Measurements from ENCODE around the gene TNFRSF6B. TPM values are rescaled to one million over a fixed set of nuclear protein-coding genes. Genes with fewer than 3 reads are reported as not detected.

TNFRSF6B gene
- total and polyA plus RNA-seq, 5 donors, result 0.23 to 2.7 (median 1.2) TPM; not detected in 1

DNA sequence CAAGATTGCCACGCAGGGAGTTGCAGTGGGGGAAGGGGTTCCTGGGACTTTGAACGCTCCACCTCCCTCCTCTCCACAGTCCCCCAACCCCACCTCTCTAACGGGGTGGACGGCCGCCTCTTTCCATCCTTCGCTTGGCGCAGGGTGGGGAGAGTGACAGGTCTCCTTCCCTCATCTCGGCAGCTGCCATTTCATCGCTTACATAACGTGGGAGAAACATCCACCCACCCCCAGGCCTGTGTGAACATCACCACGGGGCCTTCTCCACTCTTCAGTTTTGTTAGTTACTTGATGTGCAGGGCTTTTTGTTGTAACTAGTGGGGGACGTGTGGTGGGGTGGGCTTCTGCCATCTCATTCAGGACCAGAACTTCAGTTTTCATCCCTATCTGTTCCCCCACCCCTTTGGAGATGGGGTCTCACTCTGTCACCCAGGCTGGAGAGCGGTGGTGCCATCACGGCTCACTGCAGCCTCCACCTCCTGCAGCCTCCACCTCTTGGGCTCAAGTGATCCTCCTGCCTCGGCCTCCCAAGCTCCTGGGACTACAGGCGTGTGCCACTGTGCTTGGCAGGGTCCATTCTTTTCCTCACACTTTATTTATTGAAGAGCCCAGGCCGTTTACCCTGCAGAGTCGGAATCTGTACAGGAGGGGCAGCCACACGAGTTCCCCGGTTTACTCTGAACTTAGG, 20.6 kb upstream of the TNFRSF6B start:
- intact Hi-C loops (cut with DNase I), result no loop called here
- DNase-seq (no peak), ATAC-seq (no peak)
- Histone ChIP-seq H3K27ac (ENCODE audit: low read length) (no peak overlapping the region), H3K9me3 (ENCODE audit: control insufficient read depth, low read length) (no peaks in the 10 kb centered on the region), H3K27me3 (ENCODE audit: control insufficient read depth, insufficient read depth) (no peaks in the 10 kb centered on the region), H3K4me1 (ENCODE audit: control insufficient read depth, insufficient read depth, low read length) (no peaks in the 10 kb centered on the region), H3K4me3 (ENCODE audit: low read length) (no peak overlapping the region)
- 94% methylated on average over 20 of the region's 20 CpGs for WGBS

DNA sequence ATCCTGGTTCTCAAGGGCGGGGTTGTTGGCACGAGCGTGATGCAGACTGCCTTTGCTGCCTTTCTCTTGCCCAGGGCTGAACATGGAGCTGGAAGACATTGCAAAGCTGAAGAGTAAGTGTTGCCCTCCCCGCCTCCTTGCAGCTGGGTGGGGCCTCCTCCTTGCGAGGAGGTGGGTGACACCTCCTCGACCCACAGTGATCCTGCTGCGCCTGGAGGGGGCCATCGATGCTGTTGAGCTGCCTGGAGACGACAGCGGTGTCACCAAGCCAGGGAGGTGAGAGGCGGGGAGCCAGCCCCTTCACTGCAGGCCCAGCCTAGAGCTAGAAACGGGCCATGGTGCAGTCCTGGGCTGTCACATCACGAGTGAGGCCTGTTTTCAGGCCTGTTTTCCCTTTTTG, 18.4 kb upstream of the TNFRSF6B start:
- no peak overlapping the region for H3K4me3 ChIP-seq (ENCODE audit: low read length)
- H3K27ac ChIP-seq (ENCODE audit: low read length), result no peak overlapping the region
- H3K27me3 ChIP-seq (ENCODE audit: control insufficient read depth, insufficient read depth), result no peaks in the 10 kb centered on the region
- no peak for ATAC-seq
- no peaks in the 10 kb centered on the region for H3K9me3 ChIP-seq (ENCODE audit: control insufficient read depth, low read length)
- 86% methylated on average over 13 of the region's 13 CpGs for WGBS
- no peak for DNase-seq
- intact Hi-C loops (cut with DNase I), result no loop called here
- H3K4me1 ChIP-seq (ENCODE audit: control insufficient read depth, insufficient read depth, low read length), result peaks cover 5% of the 10 kb centered on the region

DNA sequence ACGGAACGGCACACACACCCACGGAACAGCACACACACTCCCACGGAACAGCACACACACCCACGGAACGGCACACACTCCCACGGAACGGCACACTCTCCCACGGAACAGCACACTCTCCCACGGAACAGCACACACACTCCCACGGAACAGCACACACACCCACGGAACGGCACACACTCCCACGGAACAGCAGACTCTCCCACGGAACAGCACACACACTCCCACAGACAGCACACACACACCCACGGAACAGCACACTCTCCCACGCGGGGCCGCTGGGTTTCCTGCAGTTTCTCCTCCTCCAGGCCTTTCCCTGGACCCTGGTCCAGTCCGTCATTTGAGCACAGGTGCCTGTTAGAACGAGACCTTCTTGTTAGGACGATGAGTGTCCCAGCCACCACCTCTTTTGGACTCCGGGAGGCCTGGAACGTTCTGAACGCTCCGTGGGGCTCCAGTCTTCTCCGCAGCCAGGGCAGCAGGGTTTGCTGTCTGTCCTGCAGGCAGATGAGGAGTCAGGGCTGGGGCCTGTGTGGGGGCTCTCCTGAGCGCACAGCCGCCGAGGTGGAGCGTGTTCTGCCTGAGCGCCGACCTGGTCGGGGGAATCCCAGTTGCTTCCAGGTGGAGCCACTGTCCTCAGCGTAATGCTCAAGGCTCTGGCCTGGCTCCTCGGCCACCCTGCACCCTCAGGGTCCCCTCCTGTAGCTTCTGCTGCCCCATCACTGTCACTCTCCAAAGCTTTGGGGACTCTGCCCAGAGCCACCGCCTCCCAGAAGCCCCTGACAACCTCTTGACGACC, 17.6 kb upstream of the TNFRSF6B start:
- no peak overlapping the region for H3K27ac ChIP-seq (ENCODE audit: low read length)
- WGBS, result 88% methylated on average over 38 of the region's 38 CpGs
- H3K4me1 ChIP-seq (ENCODE audit: control insufficient read depth, insufficient read depth, low read length), result peaks cover 5% of the 10 kb centered on the region
- ATAC-seq (no peak), DNase-seq (no peak)
- H3K27me3 ChIP-seq (ENCODE audit: control insufficient read depth, insufficient read depth), result no peaks in the 10 kb centered on the region
- H3K4me3 ChIP-seq (ENCODE audit: low read length), result no peak overlapping the region
- H3K9me3 ChIP-seq (ENCODE audit: control insufficient read depth, low read length), result no peaks in the 10 kb centered on the region
- intact Hi-C loops (cut with DNase I), result no loop called here

DNA sequence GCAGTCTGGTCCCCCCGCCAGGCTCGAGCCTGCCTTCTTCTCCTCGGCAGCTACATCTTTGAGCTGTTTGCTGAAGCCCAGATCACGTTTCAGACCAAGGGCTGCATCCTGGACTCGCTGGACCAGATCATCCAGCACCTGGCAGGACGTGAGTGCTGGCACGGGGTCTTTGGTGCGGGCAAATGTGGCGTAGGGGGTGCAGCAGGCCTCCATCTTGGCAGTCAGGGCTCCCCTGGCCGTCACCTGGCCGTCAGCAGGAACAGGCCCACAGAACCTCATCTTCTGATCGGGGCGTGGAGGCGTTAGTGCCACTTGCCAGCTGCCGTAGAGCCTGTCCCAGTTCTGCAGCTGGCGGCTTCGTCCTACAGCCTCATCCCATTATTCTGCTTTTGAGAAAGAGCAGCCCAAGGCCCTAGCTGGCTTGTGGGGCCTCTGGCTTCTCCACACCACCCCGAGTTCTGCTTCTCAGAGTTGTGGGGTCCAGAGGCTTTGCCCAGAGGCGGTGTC, 16.6 kb upstream of the TNFRSF6B start:
- intact Hi-C loops (cut with DNase I), result no loop called here
- Histone ChIP-seq H3K4me3 (ENCODE audit: low read length) (no peak overlapping the region), H3K27ac (ENCODE audit: low read length) (no peak overlapping the region), H3K9me3 (ENCODE audit: control insufficient read depth, low read length) (no peaks in the 10 kb centered on the region), H3K27me3 (ENCODE audit: control insufficient read depth, insufficient read depth) (no peaks in the 10 kb centered on the region), H3K4me1 (ENCODE audit: control insufficient read depth, insufficient read depth, low read length) (peaks cover 5% of the 10 kb centered on the region)
- no peak for DNase-seq
- ATAC-seq, result no peak
- 94% methylated on average over 19 of the region's 19 CpGs for WGBS

DNA sequence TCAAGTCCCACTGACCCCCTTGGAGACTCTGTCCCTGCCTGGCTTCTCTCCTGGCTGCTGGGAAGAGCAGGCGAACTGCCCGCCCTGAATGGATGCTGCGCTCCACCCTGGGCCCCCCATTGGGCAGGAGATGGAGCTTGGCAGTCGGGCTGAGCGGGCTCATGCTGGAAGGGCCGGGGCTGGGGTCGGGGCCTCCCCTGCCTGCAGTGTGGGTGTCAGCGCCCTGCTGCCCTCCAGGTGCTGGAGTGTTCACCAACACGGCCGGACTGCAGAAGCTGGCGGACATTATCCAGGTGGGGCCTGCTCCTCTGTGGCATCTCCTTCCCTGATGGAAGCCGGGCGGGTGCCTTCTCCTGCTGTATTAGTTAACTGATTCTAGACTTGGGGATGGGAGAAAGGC, 16.0 kb upstream of the TNFRSF6B start:
- Histone ChIP-seq H3K27me3 (ENCODE audit: control insufficient read depth, insufficient read depth) (no peaks in the 10 kb centered on the region), H3K27ac (ENCODE audit: low read length) (no peak overlapping the region), H3K4me1 (ENCODE audit: control insufficient read depth, insufficient read depth, low read length) (peaks cover 5% of the 10 kb centered on the region), H3K4me3 (ENCODE audit: low read length) (no peak overlapping the region), H3K9me3 (ENCODE audit: control insufficient read depth, low read length) (no peaks in the 10 kb centered on the region)
- DNase-seq, result no peak
- no peak for ATAC-seq
- WGBS, result 94% methylated on average over 13 of the region's 13 CpGs
- intact Hi-C loops (cut with DNase I), result no loop called here

DNA sequence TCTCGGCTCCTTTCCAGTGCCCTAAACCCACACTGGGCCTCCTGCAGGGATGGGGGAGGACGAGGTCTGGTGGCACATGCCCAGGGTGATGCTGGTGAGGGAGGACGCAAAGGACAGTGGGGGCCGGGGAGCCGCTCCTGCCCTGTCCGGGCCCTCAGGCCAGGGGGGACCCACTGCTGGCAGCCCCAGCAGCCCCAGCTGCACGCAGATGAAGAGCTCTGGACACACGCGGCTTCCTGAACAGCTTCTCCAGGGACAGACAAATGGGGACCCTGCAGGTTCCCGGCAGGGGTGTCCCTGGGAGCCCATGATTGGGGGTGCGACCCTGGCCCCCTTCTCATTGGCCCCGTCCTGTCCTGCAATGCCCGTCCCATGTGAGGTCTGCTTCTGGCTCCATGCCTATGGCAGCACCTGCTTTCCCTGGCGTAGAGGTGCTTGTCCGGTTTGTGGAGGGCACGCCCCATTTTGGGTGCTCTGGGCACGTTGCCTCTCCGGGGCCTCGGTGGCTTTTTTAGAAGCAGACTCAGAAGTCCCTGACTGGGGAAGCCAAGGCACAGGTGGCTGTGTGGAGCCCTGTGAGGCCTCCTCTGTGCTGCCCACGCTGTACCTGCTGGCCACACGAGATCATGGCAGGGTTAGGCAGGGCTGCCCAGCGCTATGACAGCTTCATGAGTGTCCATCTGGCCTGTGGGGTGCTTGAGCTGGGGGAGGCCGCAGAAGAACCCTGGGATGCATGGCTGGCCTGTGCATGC, 15.4 kb upstream of the TNFRSF6B start:
- WGBS, result 95% methylated on average over 23 of the region's 23 CpGs
- no peak overlapping the region for H3K27ac ChIP-seq (ENCODE audit: low read length)
- H3K4me1 ChIP-seq (ENCODE audit: control insufficient read depth, insufficient read depth, low read length), result peaks cover 5% of the 10 kb centered on the region
- H3K27me3 ChIP-seq (ENCODE audit: control insufficient read depth, insufficient read depth), result no peaks in the 10 kb centered on the region
- no peak overlapping the region for H3K4me3 ChIP-seq (ENCODE audit: low read length)
- intact Hi-C loops (cut with DNase I), result no loop called here
- DNase-seq (no peak), ATAC-seq (no peak)
- no peaks in the 10 kb centered on the region for H3K9me3 ChIP-seq (ENCODE audit: control insufficient read depth, low read length)

DNA sequence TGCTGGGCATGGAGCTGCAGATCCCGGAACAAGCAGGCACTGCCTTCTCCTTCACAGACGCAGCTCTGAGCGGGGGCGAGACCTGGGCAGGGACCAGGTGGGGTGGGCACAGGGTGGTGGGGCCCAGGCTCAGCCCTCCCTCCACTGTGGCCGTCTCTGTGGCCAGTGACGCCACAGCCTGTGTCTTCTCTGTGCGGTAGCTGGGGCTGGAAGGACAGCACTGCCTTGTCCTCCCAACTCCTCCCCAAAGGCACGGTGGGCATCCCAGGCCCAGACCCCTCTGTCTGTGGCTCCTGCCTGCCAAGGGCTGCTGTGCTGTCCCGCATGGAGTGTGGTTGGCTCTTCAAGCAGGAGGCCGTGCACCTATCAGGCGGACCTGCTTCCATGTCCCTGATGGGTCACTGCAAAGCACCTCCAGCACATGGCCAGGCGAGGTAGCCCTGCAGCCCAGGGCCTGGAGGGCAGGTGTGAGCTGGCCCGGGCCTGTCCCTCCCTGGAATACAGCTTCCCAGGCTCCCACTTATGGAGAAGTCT, 14.8 kb upstream of the TNFRSF6B start:
- intact Hi-C loops (cut with DNase I), result no loop called here
- ATAC-seq, result no peak
- H3K4me3 ChIP-seq (ENCODE audit: low read length), result no peak overlapping the region
- WGBS, result 98% methylated on average over 13 of the region's 13 CpGs
- H3K27me3 ChIP-seq (ENCODE audit: control insufficient read depth, insufficient read depth), result no peaks in the 10 kb centered on the region
- no peak for DNase-seq
- H3K9me3 ChIP-seq (ENCODE audit: control insufficient read depth, low read length), result no peaks in the 10 kb centered on the region
- H3K27ac ChIP-seq (ENCODE audit: low read length), result peak overlapping the region; percentile 63
- peaks cover 5% of the 10 kb centered on the region for H3K4me1 ChIP-seq (ENCODE audit: control insufficient read depth, insufficient read depth, low read length)

DNA sequence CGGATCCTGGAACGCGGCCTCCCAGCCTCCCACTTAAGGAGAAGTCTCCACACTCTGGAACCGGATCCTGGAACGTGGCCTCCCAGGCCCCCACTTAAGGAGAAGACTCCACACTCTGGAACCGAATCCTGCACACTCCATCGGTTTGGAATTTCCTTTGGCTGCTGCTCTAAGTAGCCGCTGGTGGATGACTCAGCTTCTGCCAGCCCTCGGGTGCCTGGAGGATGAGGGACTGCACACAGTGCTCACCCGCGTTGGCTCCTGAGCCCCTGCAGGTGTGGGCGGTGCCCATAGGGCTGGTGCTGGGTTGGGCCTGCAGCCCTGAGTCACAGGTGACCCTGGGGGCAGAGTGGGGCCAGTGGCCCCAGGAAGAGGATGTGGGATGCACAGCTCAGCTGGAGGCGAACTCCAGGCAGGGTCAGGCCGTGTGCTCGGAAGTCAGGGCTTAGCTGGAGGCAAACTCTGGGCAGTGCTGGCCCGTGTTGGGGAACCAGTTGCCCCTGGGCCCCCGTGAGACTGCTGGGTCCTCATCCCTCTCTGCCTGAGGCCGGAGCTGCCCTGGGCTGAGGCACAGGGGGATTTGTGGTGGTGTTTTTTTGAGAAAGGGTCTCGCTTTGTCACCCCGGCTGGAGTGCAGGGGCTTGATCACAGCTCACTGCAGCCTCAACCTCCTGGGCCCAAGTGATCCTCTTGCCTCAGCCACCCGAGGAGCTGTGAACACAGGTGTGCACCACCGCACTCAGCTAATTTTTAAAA, 13.9 kb upstream of the TNFRSF6B start:
- peaks cover 10% of the 10 kb centered on the region for H3K4me1 ChIP-seq (ENCODE audit: control insufficient read depth, insufficient read depth, low read length)
- intact Hi-C loops (cut with DNase I), result no loop called here
- peak; percentile 65 to 71 for ATAC-seq

DNA sequence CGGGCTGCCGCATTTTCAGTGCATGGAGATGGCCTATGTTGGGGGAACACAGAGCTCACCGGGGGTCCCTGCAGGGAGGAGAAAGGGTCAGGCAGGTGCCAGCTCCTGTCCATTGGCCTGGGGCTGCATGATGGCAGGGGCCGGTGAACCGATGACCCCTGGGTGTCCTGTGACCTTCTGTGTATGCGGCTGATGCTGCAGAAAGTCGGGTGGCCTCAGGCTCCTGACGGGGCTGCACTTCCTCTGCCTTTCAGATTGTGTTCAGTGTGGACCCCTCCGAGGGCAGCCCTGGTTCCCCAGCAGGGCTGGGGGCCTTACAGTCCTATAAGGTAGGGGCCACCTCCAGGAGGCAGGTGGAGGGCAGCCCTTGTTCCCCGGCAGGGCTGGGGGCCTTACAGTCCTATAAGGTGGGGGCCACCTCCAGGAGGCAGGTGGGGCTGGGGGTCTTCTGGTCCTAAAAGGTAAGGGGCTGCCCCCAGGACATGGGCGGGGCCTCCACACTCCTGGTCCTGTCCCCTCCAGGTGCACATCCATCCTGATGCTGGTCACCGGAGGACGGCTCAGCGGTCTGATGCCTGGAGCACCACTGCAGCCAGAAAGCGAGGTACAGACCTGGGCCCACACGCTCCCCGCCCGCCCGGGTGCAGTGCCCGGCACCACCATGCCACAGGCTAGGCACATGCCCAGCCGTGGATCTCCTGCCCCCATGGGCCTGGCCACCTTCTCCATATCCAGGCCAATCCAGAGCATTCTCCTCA, 11.0 kb upstream of the TNFRSF6B start:
- intact Hi-C loops (cut with DNase I), result no loop called here
- Histone ChIP-seq H3K27ac (ENCODE audit: low read length) (peak overlapping the region; percentile 77), H3K27me3 (ENCODE audit: control insufficient read depth, insufficient read depth) (no peaks in the 10 kb centered on the region), H3K4me1 (ENCODE audit: control insufficient read depth, insufficient read depth, low read length) (peaks cover 11% of the 10 kb centered on the region), H3K9me3 (ENCODE audit: control insufficient read depth, low read length) (no peaks in the 10 kb centered on the region), H3K4me3 (ENCODE audit: low read length) (no peak overlapping the region)
- ATAC-seq (no peak), DNase-seq (peak in 1 of 3 donors; percentile 63)
- 91% methylated on average over 21 of the region's 21 CpGs for WGBS

More for the DNA sequence above, 13.9 kb upstream of the TNFRSF6B start:
- WGBS, result 54% methylated on average over 22 of the region's 22 CpGs
- DNase-seq, result peak; percentile 77 to 90 (median 87)
- no peaks in the 10 kb centered on the region for H3K9me3 ChIP-seq (ENCODE audit: control insufficient read depth, low read length)
- H3K27ac ChIP-seq (ENCODE audit: low read length), result peak overlapping the region; percentile 49
- no peaks in the 10 kb centered on the region for H3K27me3 ChIP-seq (ENCODE audit: control insufficient read depth, insufficient read depth)
- H3K4me3 ChIP-seq (ENCODE audit: low read length), result no peak overlapping the region

DNA sequence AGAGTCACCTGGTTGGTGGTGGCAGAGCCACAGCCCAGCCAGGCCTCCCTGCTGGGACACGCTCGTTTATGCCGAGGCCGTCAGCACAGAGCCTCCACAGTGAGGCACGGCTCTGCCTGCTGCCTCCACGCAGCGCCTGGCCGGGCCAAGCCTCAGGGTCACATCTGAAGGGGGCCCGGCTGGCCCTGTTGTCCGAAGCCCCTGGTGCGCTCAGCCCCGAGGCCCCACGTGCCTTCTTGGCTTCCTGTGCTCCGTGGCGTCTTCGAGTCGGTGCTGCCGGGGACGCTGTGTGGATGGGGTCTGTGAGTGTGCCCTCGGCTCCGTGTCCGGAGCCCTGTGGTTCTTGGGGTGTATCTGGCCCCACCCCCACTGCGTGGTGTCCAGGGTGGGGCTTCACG, 10.4 kb upstream of the TNFRSF6B start:
- intact Hi-C loops (cut with DNase I), result no loop called here
- no peak overlapping the region for H3K4me3 ChIP-seq (ENCODE audit: low read length)

More for the DNA sequence above, 10.4 kb upstream of the TNFRSF6B start:
- WGBS, result 85% methylated on average over 24 of the region's 24 CpGs
- Histone ChIP-seq H3K9me3 (ENCODE audit: control insufficient read depth, low read length) (no peaks in the 10 kb centered on the region), H3K27me3 (ENCODE audit: control insufficient read depth, insufficient read depth) (no peaks in the 10 kb centered on the region), H3K4me1 (ENCODE audit: control insufficient read depth, insufficient read depth, low read length) (peaks cover 11% of the 10 kb centered on the region), H3K27ac (ENCODE audit: low read length) (peak overlapping the region; percentile 77)
- no peak for ATAC-seq
- peak in 1 of 3 donors; percentile 66 for DNase-seq

Measured in right cardiac atrium (tissue), 5 donors.